Measurements from ENCODE around the gene MESP1. TPM values are rescaled to one million over a fixed set of nuclear protein-coding genes. Genes with fewer than 3 reads are reported as not detected.

The MESP1 gene
- total RNA-seq, 2 experiments from 2014 or later, result 2.9 to 4.6 TPM

GRCh38 chr15:89754361-89755154 lies 3.5 kb upstream of the MESP1 start:
- Mint-ChIP-seq H3K27ac (no peak overlapping the region), H3K27me3 (peaks cover 10% of the 10 kb centered on the region), H3K36me3 (ENCODE audit: low read depth) (no peaks in the 10 kb centered on the region), H3K4me3 (no peak overlapping the region), H3K9me3 (ENCODE audit: low read depth) (no peaks in the 10 kb centered on the region), H3K4me1 (peaks cover under 1% of the 10 kb centered on the region)
- intact Hi-C loops (cut with DNase I, micrococcal nuclease), result loop anchor here in 1 of 2 experiments (5.0 kb wide), 1 partner anchor 138 kb away; the partner anchor contains the start of gene AP3S2
- ATAC-seq (no peak), DNase-seq (no peak)
- ChIA-PET CTCF (interaction anchor here (0.7 to 7.2 kb wide), 6 partner anchors 13 to 122 kb away, joined by 3 to 41 read pairs (median 4); no protein-coding TSS in a partner anchor), POLR2A (interaction anchor here (0.6 kb wide), 1 partner anchor 13 kb away, joined by 5 read pairs; no protein-coding TSS in a partner anchor)

- no peak for DNase-seq
- Mint-ChIP-seq H3K36me3 (ENCODE audit: low read depth) (no peaks in the 10 kb centered on the region), H3K4me3 (no peak overlapping the region), H3K27ac (no peak overlapping the region), H3K27me3 (peaks cover 13% of the 10 kb centered on the region), H3K4me1 (peaks cover 4% of the 10 kb centered on the region), H3K9me3 (ENCODE audit: low read depth) (no peaks in the 10 kb centered on the region)
- ATAC-seq, result no peak
- CTCF ChIA-PET, result interaction anchor here (0.7 to 7.2 kb wide), 2 partner anchors 13 to 34 kb away, joined by 3 to 41 read pairs; no protein-coding TSS in a partner anchor
- POLR2A ChIA-PET, result no interaction called here
- intact Hi-C loops (cut with DNase I, micrococcal nuclease), result loop anchor here in 1 of 2 experiments (5.0 kb wide), 1 partner anchor 138 kb away; the partner anchor contains the start of gene AP3S2
Observed at GRCh38 chr15:89753855-89754254, 2.8 kb upstream of the MESP1 start.

GRCh38 chr15:89751748-89752147 lies 699 bp upstream of the MESP1 start:
- Mint-ChIP-seq H3K4me1 (peaks cover 4% of the 10 kb centered on the region), H3K36me3 (ENCODE audit: low read depth) (no peaks in the 10 kb centered on the region), H3K27ac (no peak overlapping the region), H3K27me3 (peaks cover 13% of the 10 kb centered on the region), H3K9me3 (ENCODE audit: low read depth) (no peaks in the 10 kb centered on the region), H3K4me3 (no peak overlapping the region)
- intact Hi-C loops (cut with DNase I, micrococcal nuclease), result loop anchor here in 1 of 2 experiments (5.0 kb wide), 1 partner anchor 141 kb away; the partner anchor contains the start of gene AP3S2
- POLR2A ChIA-PET, result interaction anchor here (0.9 kb wide), 1 partner anchor 9 kb away, joined by 3 read pairs; no protein-coding TSS in a partner anchor
- CTCF ChIA-PET, result interaction anchor here (0.9 to 7.2 kb wide), 7 partner anchors 7 to 336 kb away, joined by 3 to 41 read pairs (median 3); no protein-coding TSS in a partner anchor
- no peak for DNase-seq
- ATAC-seq, result no peak

DNA sequence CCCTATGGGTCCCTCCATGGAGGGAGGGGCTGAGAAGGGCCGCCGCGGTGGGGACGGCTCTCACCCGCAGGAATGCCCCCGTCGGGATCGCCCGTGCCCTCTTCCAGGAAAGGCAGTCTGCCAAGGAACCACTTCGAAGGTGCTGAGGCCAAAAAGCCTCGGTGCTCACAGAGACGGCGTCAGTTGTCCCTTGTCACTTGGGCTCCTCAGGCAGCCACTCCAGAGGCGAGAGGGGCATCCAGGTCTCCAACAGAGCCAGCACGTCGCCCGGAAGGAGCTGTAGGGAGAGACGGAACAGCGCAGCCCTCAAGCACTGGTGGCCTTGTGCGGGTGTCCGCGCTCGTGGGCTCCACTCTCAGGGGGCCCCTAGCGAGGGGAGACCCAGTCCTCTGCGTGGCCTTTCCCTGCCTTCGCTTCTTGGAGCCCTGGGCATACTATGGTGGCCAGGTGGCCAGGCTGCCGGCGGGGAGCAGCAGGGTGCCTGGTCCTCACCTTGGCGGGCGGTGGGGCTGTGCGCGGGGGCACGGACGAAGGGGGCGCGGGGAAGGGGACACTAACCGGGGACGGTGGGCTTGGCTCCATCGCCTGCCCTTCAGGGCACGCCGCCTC lies 994 bp downstream of the MESP1 start:
- H3K36me3 Mint-ChIP-seq (ENCODE audit: low read depth), result no peaks in the 10 kb centered on the region
- intact Hi-C loops (cut with DNase I, micrococcal nuclease), result loop anchor here in 1 of 2 experiments (1.0 to 5.0 kb wide), 2 partner anchors 60 to 142 kb away; partner anchors contain the start of genes AP3S2, PEX11A and WDR93
- ATAC-seq, result peak; percentile 1
- peaks cover 4% of the 10 kb centered on the region for H3K4me1 Mint-ChIP-seq
- CTCF ChIA-PET, result interaction anchor here (0.6 to 7.2 kb wide), 7 partner anchors 9 to 312 kb away, joined by 3 to 41 read pairs (median 3); no protein-coding TSS in a partner anchor
- peak overlapping the region; percentile 73 for H3K4me3 Mint-ChIP-seq
- no peaks in the 10 kb centered on the region for H3K9me3 Mint-ChIP-seq (ENCODE audit: low read depth)
- H3K27me3 Mint-ChIP-seq, result peaks cover 9% of the 10 kb centered on the region
- peak overlapping the region; percentile 47 for H3K27ac Mint-ChIP-seq
- DNase-seq, result peak; percentile 31
- POLR2A ChIA-PET, result no interaction called here

DNA sequence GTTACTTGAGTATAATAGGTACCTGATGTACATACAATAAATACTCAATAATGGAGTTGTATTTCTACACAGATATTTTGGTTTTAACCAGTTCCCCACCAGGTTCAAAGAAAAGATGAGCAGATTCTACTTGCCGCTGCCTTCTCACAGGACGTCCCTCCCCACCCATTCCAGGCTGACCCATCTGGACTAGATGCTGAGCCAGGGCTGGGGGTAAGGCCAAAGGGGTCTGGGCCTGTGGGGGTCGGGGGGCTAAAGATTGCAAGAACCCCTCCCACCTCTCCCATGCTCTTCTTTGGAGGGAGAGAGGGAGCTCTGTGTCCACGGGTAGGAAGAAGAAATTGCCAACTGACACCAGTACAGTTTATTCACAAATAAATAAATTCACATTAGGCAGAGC lies 1.5 kb downstream of the MESP1 start:
- Mint-ChIP-seq H3K27ac (no peak overlapping the region), H3K36me3 (ENCODE audit: low read depth) (no peaks in the 10 kb centered on the region), H3K4me1 (peaks cover 4% of the 10 kb centered on the region), H3K9me3 (ENCODE audit: low read depth) (no peaks in the 10 kb centered on the region), H3K4me3 (peak overlapping the region; percentile 73), H3K27me3 (peaks cover 9% of the 10 kb centered on the region)
- ATAC-seq (no peak), DNase-seq (no peak)
- intact Hi-C loops (cut with DNase I, micrococcal nuclease), result no loop called here
- CTCF ChIA-PET, result interaction anchor here (0.6 to 7.2 kb wide), 3 partner anchors 8 to 313 kb away, joined by 3 to 41 read pairs (median 3); no protein-coding TSS in a partner anchor
- POLR2A ChIA-PET, result no interaction called here

DNA sequence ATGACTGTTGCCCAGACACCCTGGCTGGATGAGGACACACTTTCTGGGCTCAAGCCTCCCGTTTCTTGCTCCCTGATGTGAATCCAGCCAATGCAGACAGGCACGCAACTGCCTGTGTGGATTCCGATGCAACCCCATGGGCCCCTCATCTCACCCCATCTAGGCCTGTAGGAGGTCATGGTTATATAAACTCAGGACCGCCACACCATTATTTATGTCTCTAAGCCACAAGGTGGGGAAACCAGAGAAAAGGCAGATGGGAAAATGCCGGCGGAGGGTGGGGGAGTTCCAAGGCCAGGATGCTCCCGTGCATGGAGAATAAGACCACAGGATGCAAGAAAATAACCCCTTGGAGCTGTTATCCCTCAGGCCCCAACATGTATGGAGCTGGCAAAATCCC lies 2.0 kb downstream of the MESP1 start:
- no peaks in the 10 kb centered on the region for H3K9me3 Mint-ChIP-seq (ENCODE audit: low read depth)
- CTCF ChIA-PET, result interaction anchor here (0.6 to 7.2 kb wide), 2 partner anchors 8 to 313 kb away, joined by 3 to 41 read pairs; no protein-coding TSS in a partner anchor
- peaks cover 9% of the 10 kb centered on the region for H3K27me3 Mint-ChIP-seq
- ATAC-seq (no peak), DNase-seq (no peak)
- H3K4me1 Mint-ChIP-seq, result peaks cover 4% of the 10 kb centered on the region
- POLR2A ChIA-PET, result no interaction called here
- intact Hi-C loops (cut with DNase I, micrococcal nuclease), result no loop called here
- peak overlapping the region; percentile 73 for H3K4me3 Mint-ChIP-seq
- no peak overlapping the region for H3K27ac Mint-ChIP-seq
- no peaks in the 10 kb centered on the region for H3K36me3 Mint-ChIP-seq (ENCODE audit: low read depth)

- Mint-ChIP-seq H3K36me3 (ENCODE audit: low read depth) (no peaks in the 10 kb centered on the region), H3K9me3 (ENCODE audit: low read depth) (no peaks in the 10 kb centered on the region), H3K4me1 (peaks cover 4% of the 10 kb centered on the region), H3K4me3 (no peak overlapping the region), H3K27me3 (peaks cover 7% of the 10 kb centered on the region), H3K27ac (no peak overlapping the region)
- ChIA-PET CTCF (interaction anchor here (0.6 kb wide), 1 partner anchor 129 kb away, joined by 3 read pairs; no protein-coding TSS in a partner anchor), POLR2A (interaction anchor here (0.6 kb wide), 1 partner anchor 127 kb away, joined by 5 read pairs; no protein-coding TSS in a partner anchor)
- intact Hi-C loops (cut with DNase I, micrococcal nuclease), result no loop called here
- ATAC-seq (no peak), DNase-seq (no peak)
Observed at GRCh38 chr15:89747708-89748682, 3.1 kb downstream of the MESP1 start.

- POLR2A ChIA-PET, result no interaction called here
- no peak overlapping the region for H3K27ac Mint-ChIP-seq
- peaks cover 4% of the 10 kb centered on the region for H3K4me1 Mint-ChIP-seq
- H3K4me3 Mint-ChIP-seq, result no peak overlapping the region
- intact Hi-C loops (cut with DNase I, micrococcal nuclease), result no loop called here
- H3K36me3 Mint-ChIP-seq (ENCODE audit: low read depth), result no peaks in the 10 kb centered on the region
- CTCF ChIA-PET, result no interaction called here
- H3K9me3 Mint-ChIP-seq (ENCODE audit: low read depth), result no peaks in the 10 kb centered on the region
- H3K27me3 Mint-ChIP-seq, result peaks cover 4% of the 10 kb centered on the region
- no peak for ATAC-seq
- DNase-seq, result no peak
Observed at GRCh38 chr15:89746386-89746780, 4.7 kb downstream of the MESP1 start.

DNA sequence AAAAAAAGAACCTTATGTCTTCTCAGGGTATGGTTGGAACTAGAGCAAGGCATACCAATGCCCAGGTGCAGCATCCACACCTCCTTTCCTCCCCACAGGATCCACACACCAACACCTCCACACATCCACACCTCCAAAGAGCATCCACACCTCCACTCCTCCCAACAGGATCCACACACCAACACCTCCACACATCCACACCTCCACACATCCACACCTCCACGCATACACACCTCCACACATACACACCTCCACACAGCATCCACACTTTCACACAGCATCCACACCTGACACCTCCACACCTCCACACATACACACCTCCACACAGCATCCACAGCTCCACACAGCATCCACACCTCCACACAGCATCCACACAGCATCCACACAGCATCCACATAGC lies 5.3 kb downstream of the MESP1 start:
- Mint-ChIP-seq H3K4me1 (peaks cover 4% of the 10 kb centered on the region), H3K9me3 (ENCODE audit: low read depth) (no peaks in the 10 kb centered on the region), H3K27ac (no peak overlapping the region), H3K27me3 (peaks cover 4% of the 10 kb centered on the region), H3K4me3 (no peak overlapping the region), H3K36me3 (ENCODE audit: low read depth) (no peaks in the 10 kb centered on the region)
- ChIA-PET POLR2A (interaction anchor here (0.7 kb wide), 1 partner anchor 828 kb away, joined by 3 read pairs; no protein-coding TSS in a partner anchor), CTCF (no interaction called here)
- ATAC-seq (no peak), DNase-seq (no peak)
- intact Hi-C loops (cut with DNase I, micrococcal nuclease), result no loop called here

GRCh38 chr15:89745131-89745530 lies 5.9 kb downstream of the MESP1 start:
- no peak for ATAC-seq
- CTCF ChIA-PET, result no interaction called here
- Mint-ChIP-seq H3K36me3 (ENCODE audit: low read depth) (no peaks in the 10 kb centered on the region), H3K27ac (no peak overlapping the region), H3K9me3 (ENCODE audit: low read depth) (no peaks in the 10 kb centered on the region), H3K4me1 (peaks cover 4% of the 10 kb centered on the region), H3K4me3 (no peak overlapping the region), H3K27me3 (peaks cover 4% of the 10 kb centered on the region)
- POLR2A ChIA-PET, result interaction anchor here (0.7 kb wide), 1 partner anchor 829 kb away, joined by 3 read pairs; no protein-coding TSS in a partner anchor
- intact Hi-C loops (cut with DNase I, micrococcal nuclease), result no loop called here
- no peak for DNase-seq
